ENCODE measurements around the gene GALNT10.

GALNT10 gene

GRCh38 chr5:154203798-154204578 lies 13.5 kb downstream of the GALNT10 start:
- no peak for DNase-seq

- DNase-seq: no peak
Measured at GRCh38 chr5:154205441-154206117, 15.0 kb downstream of the GALNT10 start.

DNA sequence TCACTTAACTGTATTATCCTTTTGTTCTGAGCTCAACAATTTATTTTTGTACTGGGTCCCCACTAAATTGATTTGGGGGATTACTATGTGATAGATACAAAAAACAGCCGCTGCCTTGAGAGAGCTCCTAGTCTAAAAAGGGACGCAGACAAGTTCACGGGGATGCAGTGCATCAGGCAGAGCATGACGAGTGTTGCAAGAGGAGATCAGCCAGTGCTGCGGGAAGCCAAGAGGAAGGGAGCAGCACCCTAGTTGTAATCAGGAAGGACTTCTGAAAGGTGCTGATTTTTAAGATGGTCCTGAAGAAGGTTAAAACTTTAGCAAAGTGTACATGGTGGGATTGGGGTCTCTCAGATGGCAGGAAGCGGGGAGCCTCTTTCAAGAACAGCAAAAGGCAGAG lies 15.8 kb downstream of the GALNT10 start:
- no peak for DNase-seq

GRCh38 chr5:154207204-154207603 lies 16.7 kb downstream of the GALNT10 start:
- no peak for DNase-seq

DNA sequence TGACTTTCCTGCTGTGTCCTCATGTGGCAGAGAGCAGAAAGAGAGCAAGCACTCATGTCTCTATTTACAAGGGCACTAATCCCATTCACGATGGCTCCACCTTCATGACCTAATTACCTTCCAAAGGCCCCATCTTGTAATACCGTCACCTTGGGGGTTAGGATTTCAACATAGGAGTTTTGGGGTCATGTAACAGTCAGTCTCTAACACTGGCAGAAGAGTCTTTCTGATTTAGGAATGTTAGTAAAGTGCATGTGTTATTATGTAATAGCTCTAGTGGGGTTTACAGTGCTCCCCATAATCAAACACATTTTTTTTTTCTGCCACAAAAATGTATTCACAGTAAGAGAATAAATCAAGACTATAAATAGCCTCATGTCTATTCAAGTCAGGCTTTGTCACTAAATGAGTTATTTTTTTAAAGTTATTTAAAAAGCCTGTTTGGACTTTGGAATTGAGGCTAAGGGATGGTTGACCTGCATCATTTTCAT lies 19.1 kb downstream of the GALNT10 start:
- no peak for DNase-seq

- DNase-seq: no peak
Measured at GRCh38 chr5:154210163-154210562, 19.6 kb downstream of the GALNT10 start.

DNA sequence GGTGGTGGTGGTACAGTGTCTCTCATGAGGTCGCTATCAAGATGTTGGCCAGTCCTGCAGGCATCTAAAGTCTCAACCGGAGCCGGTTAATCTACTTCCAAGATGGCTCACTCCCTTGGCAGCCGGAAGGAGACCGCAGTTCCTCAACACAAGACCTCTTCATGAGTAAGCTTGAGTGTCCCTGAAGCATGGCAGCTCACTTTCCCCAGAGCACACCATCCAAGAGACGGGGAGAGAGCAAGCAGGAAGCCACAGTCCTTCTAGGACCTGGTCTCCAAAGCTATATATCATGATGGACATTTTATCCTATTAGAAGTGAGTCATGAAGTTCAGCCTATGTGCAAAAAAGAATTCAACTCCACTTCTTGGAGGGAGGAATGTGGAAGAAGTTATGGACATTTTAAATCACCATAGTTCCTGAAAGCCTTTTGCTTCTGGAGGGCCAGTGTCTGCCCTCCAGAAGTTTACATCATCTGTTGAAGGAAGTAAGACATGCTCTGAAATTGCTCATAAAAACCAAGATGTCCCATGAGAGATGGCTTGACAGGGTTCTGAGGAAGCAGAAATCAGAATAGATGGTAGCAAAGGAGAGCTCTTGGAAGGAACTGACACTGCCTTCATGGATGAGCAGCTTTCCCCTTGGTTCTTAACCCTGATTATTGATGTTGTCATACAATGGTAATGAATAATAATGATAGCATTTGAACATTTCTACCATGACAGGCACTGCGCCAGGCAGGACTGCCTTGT lies 21.3 kb downstream of the GALNT10 start:
- DNase-seq: no peak

DNA sequence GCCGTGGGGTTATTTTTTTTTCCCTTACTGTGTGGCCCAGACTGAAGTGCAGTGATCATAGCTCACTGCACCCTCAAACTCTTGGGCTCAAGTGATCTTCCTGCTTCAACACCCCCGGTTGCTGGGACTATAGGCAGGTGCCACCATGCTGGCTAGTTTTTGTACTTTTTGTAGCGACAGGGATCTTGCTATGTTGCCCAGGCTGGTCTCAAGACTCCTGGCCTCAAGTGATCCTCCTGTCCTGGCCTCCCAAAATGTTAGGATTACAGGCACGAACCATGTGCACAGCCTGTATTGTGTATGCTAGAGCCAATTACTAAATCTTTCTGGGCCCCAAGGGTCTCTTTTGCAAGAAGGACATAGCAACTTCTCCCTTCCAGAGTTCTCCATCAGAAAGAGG lies 23.1 kb downstream of the GALNT10 start:
- DNase-seq: no peak

DNA sequence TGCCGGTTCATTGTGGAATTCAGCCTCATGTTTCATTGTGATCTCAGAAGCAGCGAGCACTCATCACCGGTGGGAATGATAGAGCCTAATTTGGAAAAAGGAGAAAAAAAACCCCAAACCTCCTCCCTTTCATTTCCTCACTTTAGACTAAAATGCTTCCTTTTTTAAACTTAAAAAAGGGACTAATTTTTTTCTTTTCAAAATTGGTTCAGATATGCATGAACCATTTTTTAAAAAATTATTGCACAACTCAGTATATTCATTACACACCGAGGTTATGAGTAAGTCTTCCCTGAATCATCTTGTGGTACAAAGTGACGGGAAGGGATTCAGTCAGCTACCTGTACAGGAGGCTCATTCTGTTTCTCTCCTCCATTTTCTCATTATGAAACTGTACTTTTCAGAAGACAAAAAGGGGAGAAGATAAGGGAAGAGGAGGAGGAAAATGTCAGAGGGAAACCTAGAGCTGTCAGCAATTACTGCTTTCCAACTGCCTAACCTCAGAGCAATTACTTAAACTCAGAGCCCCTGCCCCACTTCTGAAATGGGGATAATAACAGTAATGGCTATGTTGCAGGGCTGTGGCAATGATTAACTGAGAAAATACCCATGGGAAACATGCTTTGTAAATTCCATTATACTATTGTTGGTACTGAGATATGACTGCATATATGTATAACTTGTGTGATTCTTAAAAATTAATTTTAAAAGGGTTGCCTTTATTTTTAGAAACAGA lies 24.0 kb downstream of the GALNT10 start:
- DNase-seq: no peak

GRCh38 chr5:154215571-154216325 lies 25.2 kb downstream of the GALNT10 start:
- no peak for DNase-seq

DNA sequence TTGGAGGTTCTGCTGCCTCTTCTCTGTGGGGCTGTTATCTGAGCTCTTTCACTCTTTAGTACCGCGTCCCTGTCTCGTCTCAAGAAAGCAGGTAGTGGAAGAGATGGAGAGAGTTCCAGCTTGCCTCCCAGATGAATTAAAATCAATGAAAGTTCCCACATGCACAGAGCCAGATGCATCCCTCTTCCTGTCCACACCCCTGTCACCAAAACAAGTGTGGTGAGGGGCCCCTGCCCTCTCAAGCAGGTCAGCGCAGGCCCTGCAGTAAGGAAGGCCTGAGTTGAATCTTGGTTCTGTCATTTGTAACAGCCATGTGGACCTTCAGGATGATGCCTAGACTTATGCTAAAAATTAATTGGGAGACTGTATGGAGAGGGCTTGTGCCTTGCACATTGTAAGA lies 26.9 kb downstream of the GALNT10 start:
- DNase-seq: no peak

DNA sequence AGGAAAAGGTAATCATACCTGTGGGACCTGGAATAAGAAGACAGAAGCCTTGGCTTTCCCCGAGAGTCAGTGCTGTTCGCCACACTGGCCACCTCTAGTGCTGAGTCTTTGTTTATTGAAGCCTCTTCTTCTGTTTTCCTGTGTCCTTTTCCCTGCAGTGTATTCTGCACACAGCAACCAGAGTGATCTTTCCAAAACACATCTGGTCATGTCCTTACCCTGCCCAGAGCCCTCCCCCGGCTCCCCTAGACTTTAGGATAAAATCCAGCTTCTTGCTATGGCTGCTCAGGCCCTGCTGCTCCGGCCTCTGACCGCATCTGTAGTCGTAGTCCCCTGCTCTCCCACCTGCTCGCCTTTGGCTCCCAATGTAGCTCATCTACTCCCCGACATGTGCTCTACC lies 28.3 kb downstream of the GALNT10 start:
- no peak for DNase-seq

- no peak for DNase-seq
Measured at GRCh38 chr5:154220625-154221024, 30.1 kb downstream of the GALNT10 start.

DNA sequence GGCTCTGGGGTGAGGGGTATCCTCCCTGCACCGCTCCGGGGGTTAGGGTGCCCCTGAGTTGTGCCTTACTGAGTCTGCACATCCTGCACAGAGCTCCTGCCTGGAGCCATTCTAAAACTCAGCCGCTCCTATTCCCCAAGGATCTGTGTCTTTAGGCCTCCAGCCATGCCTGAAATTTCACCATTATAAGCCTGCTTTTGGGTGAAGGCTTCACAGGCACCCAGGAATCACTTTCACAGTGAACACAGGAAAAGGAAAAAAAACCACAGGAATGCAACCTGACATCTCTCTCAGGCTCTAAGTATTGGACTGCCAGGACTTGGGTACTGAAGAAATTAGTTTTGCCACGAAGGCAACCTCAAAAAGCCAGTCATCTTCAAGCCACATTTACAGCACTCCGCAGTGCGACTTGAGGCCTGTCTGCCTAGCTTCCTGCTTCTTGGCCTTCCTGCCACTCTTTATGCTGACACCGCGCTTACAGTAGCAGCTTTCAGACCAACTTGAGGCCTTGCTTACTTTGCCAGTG lies 30.9 kb downstream of the GALNT10 start:
- no peak for DNase-seq

GRCh38 chr5:154222414-154222813 lies 31.9 kb downstream of the GALNT10 start:
- no peak for DNase-seq

DNA sequence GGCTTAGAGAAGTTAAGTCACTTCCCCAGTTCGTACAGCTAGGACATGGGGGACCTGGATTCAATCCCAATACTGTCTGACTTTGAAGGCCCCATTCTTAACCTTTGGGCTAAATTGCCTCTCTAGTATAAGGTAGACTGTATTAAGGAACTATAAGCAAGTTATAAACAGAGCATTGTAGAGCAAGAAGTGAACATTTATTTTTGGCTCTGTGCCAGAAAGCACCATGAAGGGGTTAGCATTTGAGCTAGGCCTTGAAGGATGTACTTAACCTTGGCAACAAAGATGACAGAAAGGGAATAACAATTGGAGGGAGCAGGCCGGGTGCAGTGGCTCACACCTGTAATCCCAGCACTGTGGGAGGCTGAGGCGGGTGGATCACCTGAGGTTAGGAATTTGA lies 32.8 kb downstream of the GALNT10 start:
- no peak for DNase-seq

- DNase-seq: no peak
Measured at GRCh38 chr5:154227090-154227489, 36.6 kb downstream of the GALNT10 start.

GRCh38 chr5:154228696-154229095 lies 38.2 kb downstream of the GALNT10 start:
- no peak for DNase-seq

GRCh38 chr5:154230526-154230925 lies 40.0 kb downstream of the GALNT10 start:
- no peak for DNase-seq

- no peak for DNase-seq
Measured at GRCh38 chr5:154234551-154234950, 44.0 kb downstream of the GALNT10 start.

- no peak for DNase-seq
Measured at GRCh38 chr5:154236011-154236410, 45.5 kb downstream of the GALNT10 start.

Measured in NCI-H1092 treated with DMSO at 0.1 percent for 48 hours (cell line).